GM18868 (cell line): ENCODE measurements around the gene RBM25.

Experiments used
- ATAC-seq: cut with Tn5 transposase; IDR thresholded peaks from one replicate; pipeline ENCODE4 v1.9.1; 2021; ENCODE audit warnings: mild to moderate bottlenecking, moderate library complexity; ENCODE audit not compliant: unreplicated experiment

Gene RBM25

DNA sequence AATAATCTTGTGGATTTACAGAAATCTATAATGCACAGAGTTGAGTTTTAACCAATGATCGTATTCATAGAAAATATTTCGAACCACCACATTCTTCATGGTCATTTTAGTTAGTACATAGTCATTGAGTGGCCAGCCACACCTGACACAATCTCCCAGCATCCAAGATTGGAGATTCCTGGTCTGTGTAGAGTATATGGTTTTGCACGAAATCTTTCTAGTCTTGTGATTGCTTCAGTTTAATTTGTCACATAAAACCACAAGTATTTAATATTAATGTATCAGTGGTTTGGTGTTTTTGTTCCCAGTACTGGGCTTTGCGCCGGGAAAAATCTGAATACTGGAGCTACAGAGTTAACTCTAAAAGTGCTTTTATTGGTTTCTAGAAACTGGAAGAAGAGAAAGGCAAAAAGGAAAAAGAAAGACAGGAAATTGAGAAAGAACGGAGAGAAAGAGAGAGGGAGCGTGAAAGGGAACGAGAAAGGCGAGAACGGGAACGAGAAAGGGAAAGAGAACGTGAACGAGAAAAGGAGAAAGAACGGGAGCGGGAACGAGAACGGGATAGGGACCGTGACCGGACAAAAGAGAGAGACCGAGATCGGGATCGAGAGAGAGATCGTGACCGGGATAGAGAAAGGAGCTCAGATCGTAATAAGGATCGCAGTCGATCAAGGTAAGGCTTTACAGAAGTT, 44.6 kb downstream of the RBM25 start:
- no peak for ATAC-seq

DNA sequence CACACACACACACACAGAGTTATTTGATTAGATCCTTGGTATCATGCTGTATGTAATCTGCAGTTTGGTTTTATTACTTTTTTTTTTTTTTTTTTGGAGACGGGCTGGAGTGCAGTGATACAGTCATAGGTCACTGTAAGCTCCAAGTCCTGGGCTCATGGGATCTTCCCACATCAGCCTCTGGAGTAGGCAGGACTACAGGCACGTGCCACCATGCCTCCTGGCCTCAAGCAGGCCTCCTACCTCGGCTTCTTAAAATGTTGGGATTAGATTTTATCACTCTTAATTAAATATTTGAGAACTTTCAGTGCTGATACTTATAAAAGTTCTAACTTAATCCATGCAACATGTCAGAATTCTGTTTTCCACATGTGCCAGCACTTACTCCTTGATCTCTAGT, 46.7 kb downstream of the RBM25 start:
- no peak for ATAC-seq

DNA sequence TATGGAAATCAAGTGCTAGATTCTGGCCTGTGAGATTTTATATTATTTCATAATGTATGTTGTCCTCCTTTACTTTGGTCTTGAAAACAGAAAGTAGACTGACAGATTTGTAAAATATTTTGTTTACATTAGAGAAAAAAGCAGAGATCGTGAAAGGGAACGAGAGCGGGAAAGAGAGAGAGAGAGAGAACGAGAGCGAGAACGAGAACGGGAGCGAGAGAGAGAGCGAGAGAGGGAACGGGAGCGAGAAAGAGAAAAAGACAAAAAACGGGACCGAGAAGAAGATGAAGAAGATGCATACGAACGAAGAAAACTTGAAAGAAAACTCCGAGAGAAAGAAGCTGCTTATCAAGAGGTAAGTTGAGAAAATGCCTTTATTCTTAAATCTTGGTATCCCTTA, 47.4 kb downstream of the RBM25 start:
- no peak for ATAC-seq

DNA sequence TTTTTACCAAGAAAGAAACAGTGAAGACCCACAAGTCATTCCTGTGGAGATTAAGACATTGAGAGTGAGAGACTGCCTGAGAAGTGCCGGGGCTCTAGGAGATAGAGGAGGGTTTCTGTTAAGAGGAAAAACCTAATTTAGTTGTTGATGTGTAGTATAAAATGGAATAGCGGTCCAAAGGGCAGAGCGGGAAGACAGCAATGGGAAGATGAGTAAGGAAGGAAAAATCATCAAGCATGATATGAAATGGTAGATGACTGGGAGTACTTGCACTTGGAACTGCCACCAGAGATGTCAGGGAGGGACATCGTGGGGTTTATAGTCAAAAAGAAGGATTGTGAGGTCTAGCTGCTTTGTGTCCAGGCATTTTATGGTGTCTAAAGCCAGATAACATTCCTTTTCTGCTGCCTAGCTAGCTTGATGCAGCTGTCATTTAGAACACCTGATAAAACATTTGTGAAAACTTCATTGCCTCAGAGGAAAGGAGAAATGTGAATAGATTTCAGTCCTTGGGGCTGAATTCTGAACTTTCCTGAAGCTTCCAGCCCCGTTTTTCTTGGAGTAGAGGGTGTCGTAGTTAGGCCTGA, 57.8 kb downstream of the RBM25 start:
- no peak for ATAC-seq

DNA sequence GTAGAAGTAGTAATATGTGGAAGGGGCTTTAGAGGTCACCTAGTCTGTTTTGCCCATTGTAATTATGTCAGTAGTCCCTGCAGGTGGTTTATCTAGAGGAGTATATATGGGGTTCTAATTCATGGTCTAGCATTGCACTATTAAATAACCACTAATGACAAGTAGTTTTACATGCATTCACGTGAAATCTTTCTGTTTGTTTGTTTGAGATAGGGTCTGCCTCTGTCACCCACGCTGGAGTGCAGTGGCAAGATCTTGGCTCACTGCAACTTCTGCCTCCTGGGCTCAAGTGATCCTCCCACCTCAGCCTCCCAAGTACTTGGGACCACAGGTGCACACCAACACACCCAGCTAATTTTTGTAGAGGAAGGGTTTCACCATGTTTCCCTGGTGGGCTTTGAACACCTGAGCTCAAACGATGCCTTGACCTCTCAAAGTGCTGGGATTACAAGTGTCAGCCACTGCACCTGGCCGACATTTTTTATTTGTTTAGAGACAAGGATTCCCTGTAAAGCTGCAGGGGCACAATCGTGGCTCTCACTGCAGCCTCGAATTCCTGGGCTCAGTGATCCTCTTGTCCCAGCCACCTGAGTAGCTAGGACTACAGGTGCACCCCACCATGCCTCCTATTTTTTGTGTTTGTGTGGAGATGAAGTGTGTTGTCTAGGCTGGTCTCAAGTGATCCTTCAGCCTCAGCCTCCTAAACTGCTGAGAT, 66.0 kb downstream of the RBM25 start:
- ATAC-seq, result no peak

DNA sequence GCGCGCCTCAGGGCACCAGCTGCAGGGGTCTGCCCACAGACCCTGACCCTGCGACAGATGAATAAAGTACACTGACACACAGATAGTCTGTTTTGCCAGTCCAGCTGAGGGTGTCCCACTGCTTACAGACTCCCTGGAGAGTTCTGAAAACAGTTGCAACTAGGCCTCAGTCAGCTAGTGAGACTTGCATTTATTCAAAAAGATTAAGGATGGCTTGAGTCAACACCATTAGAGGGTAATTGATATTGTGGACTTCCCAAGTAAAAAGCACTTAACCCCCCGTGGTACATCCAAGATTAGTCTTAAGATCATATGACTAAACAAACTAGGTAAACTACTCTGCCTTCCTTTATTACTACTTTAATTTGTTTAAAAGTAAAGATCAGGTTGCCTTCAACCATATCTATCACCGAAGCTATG, 66.8 kb downstream of the RBM25 start:
- no peak for ATAC-seq

DNA sequence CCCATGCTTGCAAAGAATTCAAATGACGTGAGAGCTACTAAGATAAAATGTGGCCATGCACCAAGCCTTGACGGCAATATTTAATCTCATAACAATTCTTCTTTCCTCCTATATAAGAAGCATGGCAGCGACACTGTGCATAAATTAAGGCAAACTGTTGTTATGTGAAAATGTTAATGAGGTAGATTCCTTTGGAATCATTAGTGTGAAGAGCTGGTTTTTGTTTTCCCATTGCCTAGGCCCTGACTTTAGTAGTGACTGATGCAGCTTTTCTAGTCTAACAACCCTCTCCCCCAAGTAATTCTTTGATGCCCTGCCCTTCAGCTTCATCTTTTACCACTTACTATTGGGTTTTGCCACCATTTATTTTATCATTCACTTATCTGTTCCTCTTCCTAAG, 67.4 kb downstream of the RBM25 start:
- ATAC-seq, result no peak

DNA sequence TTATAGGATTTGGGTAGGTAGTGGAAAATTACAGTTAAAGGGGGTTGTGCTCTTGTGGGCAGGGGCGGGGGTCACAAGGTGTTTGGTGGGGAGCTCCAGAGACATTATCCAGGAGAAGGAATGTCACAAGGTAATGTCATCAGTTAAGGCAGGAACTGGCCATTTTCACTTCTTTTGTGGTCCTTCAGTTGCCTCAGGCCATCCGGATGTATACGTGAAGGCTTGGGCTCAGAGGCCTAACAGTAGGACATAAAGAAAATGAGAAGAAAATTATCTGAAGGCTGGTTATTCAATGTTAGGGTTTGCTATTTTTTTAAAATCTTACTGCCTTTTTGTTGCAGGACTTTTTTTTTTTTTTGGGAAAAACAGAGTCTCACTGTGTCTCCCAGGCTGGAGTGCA, 75.5 kb downstream of the RBM25 start:
- ATAC-seq, result no peak

DNA sequence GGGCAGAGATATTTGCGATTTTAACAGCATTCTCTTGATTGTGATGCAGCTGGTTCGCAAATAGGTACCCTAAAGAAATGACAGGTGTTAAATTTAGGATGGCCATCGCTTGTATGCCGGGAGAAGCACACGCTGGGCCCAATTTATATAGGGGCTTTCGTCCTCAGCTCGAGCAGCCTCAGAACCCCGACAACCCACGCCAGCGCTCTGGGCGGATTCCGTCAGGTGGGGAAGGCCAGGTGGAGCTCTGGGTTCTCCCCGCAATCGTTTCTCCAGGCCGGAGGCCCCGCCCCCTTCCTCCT, 77.7 kb downstream of the RBM25 start:
- ATAC-seq, result no peak

DNA sequence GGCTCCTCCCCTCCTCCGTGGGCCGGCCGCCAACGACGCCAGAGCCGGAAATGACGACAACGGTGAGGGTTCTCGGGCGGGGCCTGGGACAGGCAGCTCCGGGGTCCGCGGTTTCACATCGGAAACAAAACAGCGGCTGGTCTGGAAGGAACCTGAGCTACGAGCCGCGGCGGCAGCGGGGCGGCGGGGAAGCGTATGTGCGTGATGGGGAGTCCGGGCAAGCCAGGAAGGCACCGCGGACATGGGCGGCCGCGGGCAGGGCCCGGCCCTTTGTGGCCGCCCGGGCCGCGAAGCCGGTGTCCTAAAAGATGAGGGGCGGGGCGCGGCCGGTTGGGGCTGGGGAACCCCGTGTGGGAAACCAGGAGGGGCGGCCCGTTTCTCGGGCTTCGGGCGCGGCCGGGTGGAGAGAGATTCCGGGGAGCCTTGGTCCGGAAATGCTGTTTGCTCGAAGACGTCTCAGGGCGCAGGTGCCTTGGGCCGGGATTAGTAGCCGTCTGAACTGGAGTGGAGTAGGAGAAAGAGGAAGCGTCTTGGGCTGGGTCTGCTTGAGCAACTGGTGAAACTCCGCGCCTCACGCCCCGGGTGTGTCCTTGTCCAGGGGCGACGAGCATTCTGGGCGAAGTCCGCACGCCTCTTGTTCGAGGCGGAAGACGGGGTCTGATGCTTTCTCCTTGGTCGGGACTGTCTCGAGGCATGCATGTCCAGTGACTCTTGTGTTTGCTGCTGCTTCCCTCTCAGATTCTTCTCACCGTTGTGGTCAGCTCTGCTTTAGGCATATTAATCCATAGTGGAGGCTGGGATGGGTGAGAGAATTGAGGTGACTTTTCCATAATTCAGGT, 78.3 kb downstream of the RBM25 start, which contains the start of gene PSEN1:
PSEN1 (plus strand) TSS at position 121 of the 839 bp plus-strand sequence. CDS start 11,513 bp downstream, outside the sequence.
- ATAC-seq, result peak; percentile 93

DNA sequence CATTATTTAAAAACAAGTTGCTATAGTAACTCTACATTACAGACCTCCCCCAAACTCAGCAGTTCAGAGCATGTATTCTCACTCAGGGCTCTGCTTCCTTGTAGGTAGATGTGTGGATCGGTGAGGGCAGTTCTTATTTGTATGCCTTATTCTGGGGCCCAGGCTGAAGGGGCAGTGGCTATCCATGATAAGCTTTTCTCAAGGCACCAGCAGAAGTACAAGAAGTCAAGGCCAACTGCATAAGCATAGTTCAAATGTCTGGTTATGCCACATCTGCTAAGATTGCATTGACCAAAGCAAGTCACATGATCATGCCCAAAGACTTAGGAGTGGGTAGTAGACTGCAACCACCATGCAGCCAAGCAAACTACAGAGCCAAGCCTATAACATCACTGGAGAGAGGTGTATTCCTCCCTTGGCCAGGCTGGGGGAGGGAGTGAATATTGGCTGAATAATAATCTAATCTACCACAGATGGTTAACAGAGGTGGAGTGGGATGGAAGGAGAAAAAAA, 82.5 kb downstream of the RBM25 start:
- no peak for ATAC-seq

DNA sequence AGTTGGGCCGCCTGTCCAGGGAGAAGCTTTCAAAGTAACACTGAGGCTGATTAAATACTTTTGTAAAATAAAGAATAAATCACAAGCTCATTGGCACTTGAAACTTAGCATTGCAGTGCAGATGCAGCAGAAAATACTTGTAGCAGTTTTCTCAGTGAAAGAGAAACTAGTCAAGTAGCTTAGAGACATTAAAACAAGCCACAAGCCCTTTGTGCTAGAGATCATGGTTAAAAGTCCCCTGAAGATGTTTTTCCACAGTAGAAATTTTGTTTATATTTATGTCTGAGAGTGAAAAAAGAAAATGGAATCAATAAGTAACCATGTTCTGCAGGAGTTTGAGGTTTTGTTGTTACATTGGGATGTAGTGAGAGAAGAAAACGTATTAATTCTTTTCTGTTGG, 83.9 kb downstream of the RBM25 start:
- ATAC-seq, result no peak

DNA sequence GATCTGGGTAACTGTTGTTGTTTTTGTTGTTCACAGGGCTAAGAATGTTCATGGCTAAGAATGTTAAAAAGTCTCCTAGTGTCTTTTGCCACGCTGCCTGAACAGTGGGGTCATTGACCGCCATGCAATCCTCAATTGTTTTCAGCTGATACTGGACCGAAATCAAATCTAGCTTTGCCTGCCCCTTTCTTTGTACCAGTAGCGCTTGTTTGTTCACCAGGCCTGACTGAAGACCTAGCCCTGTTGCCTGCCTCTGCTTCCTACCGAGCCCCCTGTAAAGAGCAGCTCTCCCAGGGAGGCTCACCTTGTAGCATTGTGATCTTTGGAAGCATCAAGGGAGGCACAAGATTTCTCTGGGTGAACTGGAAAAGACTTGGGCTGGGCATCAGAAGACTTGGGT, 84.7 kb downstream of the RBM25 start:
- ATAC-seq, result no peak

DNA sequence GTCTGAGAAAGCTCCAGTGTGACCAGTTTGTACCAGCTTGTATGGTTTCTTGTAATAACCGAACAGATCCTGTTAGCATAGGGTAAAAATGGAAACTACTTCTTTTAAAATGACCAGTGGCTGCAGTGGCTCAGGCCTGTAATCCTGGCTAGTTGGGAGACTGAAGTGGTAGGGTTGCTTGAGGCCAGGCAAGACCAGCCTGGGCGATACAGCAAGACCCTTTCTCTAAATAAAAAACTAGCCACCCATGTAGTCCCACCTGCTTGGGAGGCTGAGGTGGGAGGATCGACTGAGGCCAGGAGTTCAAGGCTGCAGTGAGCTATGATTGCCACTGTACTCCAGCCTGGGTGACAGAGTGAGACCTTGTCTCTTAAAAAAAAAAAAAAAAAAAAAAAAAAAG, 85.3 kb downstream of the RBM25 start:
- no peak for ATAC-seq

DNA sequence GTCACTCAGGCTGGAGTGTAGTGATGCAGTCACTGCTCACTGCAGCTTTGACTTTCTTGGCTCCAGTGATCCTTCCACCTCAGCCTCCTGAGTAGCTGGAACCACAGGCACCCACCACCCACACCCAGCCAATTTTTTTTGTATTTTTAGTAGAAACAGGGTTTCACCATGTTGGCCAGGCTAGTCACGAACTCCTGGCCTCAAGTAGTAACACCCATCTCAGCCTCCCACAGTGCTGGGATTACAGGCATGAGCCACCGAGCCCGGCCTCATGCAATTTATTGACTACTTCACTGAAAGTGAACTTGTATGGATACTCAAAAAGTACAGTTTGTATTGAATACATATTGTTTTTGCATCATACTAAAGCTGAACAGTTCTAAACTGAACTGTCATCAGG, 87.0 kb downstream of the RBM25 start:
- ATAC-seq, result no peak

DNA sequence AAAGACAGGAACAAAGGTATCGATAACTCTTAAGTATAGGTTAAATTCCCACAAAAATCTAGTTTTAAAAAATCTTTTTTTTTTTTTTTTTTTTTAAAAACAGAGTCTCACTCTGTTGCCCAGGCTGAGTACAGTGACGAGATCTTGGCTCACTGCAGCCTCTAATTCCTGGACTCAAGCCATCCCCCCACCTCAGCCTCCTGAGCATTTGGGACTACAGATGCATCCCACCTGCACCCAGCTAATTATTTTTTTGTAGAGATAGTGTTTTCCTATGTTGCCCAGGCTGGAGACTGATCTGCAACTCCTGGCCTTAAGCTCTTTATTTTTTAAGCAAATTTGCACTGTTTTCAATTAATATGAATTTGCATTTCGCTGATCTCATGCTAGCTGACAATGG, 87.8 kb downstream of the RBM25 start:
- ATAC-seq, result no peak

DNA sequence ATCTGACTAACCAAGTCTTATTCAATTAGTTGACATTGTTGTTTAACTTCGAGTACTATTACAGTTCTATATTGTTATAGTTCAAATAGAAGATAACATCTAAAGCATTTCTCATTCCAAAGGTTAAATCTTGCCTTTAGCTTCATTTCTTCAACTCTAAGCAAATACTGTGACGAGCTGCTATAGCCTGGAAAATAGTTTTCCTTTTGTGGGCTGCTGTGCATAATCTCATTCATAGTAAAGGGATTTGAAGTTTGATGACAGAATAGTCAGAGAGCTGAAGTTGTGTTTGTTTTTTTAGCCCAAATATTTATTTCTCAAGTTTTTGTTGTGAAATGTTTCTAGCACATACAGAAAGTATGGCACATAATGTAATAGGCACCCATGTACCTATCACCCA, 91.4 kb downstream of the RBM25 start:
- no peak for ATAC-seq

DNA sequence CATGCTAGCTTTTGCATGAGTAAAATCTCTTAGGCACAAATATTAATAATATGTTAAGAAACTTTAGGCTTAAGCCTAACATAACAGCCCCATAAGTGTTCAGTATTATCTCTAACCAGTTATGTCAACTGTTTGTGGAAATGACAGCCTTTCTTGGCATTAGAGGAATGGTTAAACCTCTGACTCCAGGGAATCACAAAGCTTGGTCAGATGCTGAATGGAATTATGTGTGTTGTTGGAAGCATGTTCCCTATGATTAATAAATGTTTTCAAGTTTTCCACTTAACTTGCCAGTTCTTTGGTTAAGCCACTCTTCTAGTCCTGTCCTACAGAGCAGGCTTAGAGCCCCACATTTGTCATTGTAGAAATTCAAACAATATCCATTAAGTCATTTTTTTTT, 94.9 kb downstream of the RBM25 start:
- ATAC-seq, result no peak

DNA sequence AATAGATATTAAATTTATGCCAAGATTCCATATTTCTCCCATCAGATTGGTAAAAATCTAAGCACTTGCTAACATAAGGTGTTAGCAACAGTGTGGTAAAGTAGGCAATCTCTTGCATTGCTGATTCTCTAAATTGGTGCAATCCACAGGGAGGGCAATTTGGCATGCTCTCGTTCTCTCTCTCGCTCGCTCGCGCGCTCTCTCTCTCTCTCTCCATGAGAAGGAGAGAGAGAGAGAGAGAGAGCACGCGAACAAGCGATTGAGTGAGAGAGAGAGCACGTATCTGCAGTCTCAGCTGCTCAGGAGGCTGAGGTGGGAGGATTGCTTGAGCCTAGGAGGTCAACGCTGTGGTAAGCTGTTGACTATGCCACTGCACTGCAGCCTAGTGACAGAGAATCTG, 103.9 kb downstream of the RBM25 start:
- no peak for ATAC-seq

DNA sequence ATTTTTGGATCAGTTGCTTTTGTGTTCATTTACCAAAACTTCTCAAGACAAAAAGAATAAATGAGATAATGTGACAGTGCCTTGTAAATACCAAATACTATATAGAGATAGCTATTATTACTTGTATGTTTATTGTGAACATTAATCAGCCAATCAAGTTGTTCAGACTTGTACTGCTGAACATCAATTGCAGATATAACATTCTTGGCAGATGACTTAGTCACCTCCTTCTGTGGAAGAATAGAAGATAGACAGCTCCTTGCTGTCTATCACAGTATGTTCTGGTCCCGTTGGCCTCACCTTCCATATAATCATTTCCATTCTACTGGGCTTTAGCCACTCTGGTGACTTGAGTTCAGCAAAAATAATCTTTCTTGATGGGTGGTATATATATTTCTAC, 108.1 kb downstream of the RBM25 start:
- no peak for ATAC-seq

DNA sequence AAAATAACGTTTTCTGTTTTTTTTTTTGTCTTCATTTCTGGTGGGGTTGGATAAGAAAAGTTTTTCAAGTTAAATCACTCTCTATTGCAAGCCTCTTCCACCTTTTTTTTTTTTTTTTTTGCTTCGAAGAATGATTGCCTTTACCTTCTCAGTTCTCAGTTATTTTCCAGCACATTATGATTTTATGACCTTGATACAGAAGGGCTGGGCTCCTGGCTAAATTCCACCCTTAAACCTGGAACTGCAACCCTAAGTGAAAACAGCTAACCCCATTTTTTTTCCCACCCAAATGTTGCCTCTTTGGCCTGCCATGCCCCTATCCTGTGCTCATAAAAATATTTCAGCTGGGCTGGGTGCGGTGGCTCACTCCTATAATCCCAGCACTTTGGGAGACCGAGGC, 109.4 kb downstream of the RBM25 start:
- no peak for ATAC-seq
